GM23338 (cell line): ENCODE data around the gene ABHD17B. TPM values are rescaled to one million over a fixed set of nuclear protein-coding genes. Genes with fewer than 3 reads are reported as not detected.

Source experiments
- ATAC-seq: fragments of 200-7000 bp; cut with Tn5 transposase; 3 replicates; pipeline ENCODE4 v1.9.1; 2020
- DNase-seq: peaks from one replicate; pipeline ENCODE4 v3.0.0-alpha.2; 2015; ENCODE audit warnings: low spot score
- H2AFZ ChIP-seq: fragments of 200-600 bp; sonication (generic); 2 replicates; pipeline ENCODE4 v1.8.0; 2016; ENCODE audit warnings: antibody characterized with exemption, mild to moderate bottlenecking, moderate library complexity
- H3F3A ChIP-seq: fragments of 200-600 bp; sonication (generic); replicated peaks from 2 replicates; pipeline ENCODE4 v1.8.0; 2017; ENCODE audit warnings: antibody characterized with exemption, mixed run types, low read depth
- H3K27ac ChIP-seq: fragments of 200-600 bp; sonication (generic); 2 replicates; pipeline ENCODE4 v1.6.1; 2016; ENCODE audit warnings: low read depth
- H3K27me3 ChIP-seq: fragments of 200-600 bp; sonication (generic); 2 replicates; pipeline ENCODE4 v1.8.0; 2016; ENCODE audit warnings: mild to moderate bottlenecking, mixed run types, moderate library complexity; ENCODE audit not compliant: insufficient read depth
- H3K36me3 ChIP-seq: fragments of 200-600 bp; sonication (generic); 2 replicates; pipeline ENCODE4 v1.8.0; 2016; ENCODE audit warnings: mild to moderate bottlenecking; ENCODE audit not compliant: insufficient read depth
- H3K4me1 ChIP-seq: fragments of 200-600 bp; sonication (generic); 2 replicates; pipeline ENCODE4 v1.8.0; 2016; ENCODE audit warnings: mild to moderate bottlenecking, moderate library complexity; ENCODE audit not compliant: insufficient read depth
- H3K4me2 ChIP-seq: fragments of 200-600 bp; sonication (generic); 2 replicates; pipeline ENCODE4 v1.7.1; 2017; ENCODE audit warnings: mixed run types
- H3K4me3 ChIP-seq: fragments of 200-600 bp; sonication (generic); 2 replicates; pipeline ENCODE4 v1.6.1; 2016; ENCODE audit warnings: mixed run types
- H3K79me2 ChIP-seq: fragments of 200-600 bp; sonication (generic); replicated peaks from 2 replicates; pipeline ENCODE4 v1.8.0; 2017; ENCODE audit warnings: mild to moderate bottlenecking; ENCODE audit not compliant: insufficient read depth
- H3K9me2 ChIP-seq: fragments of 200-600 bp; sonication (generic); 2 replicates; pipeline ENCODE4 v1.8.0; 2017; ENCODE audit not compliant: insufficient read depth
- H4K20me1 ChIP-seq: fragments of 200-600 bp; sonication (generic); replicated peaks from 2 replicates; pipeline ENCODE4 v1.8.0; 2017; ENCODE audit warnings: mild to moderate bottlenecking; ENCODE audit not compliant: insufficient read depth
- H3K27ac Mint-ChIP-seq: 2 replicates; pipeline ENCODE4 v1.8.0; 2020; ENCODE audit warnings: inconsistent platforms, mild to moderate bottlenecking, moderate library complexity, mixed read lengths
- H3K27me3 Mint-ChIP-seq: 3 replicates; pipeline ENCODE4 v1.8.0; 2022; ENCODE audit warnings: low read depth, mild to moderate bottlenecking, moderate library complexity, mixed read lengths, inconsistent platforms; ENCODE audit not compliant: insufficient read depth, poor library complexity
- H3K36me3 Mint-ChIP-seq: 3 replicates; pipeline ENCODE4 v1.8.0; 2021; ENCODE audit warnings: low read depth, mild to moderate bottlenecking, inconsistent platforms, moderate library complexity, mixed read lengths
- H3K4me1 Mint-ChIP-seq: 3 replicates; pipeline ENCODE4 v1.8.0; 2020; ENCODE audit warnings: mild to moderate bottlenecking, inconsistent platforms, mixed read lengths
- H3K4me3 Mint-ChIP-seq: 3 replicates; pipeline ENCODE4 v1.8.0; 2021; ENCODE audit warnings: moderate library complexity, mild to moderate bottlenecking, inconsistent platforms, mixed read lengths
- H3K9me3 Mint-ChIP-seq: 3 replicates; pipeline ENCODE4 v1.8.0; 2020; ENCODE audit warnings: moderate library complexity, mild to moderate bottlenecking, inconsistent platforms, mixed read lengths
- CREB1 ChIP-seq: fragments of 250-450 bp; sonication (Bioruptor Pico); IDR thresholded peaks from 2 replicates; pipeline ENCODE4 v1.5.0; 2020; ENCODE audit warnings: low read depth, mild to moderate bottlenecking, moderate library complexity
- EZH2 ChIP-seq: fragments of 200-600 bp; sonication (generic); IDR thresholded peaks from one replicate; pipeline ENCODE4 v1.8.0; 2017; ENCODE audit warnings: antibody characterized with exemption, mild to moderate bottlenecking, low read depth; ENCODE audit not compliant: unreplicated experiment
- EZH2phosphoT487 ChIP-seq: fragments of 200-600 bp; sonication (generic); IDR thresholded peaks from one replicate; pipeline ENCODE4 v1.8.1; 2018; ENCODE audit warnings: antibody characterized with exemption; ENCODE audit not compliant: unreplicated experiment
- JUNB ChIP-seq: IDR thresholded peaks from one replicate; pipeline ENCODE4 v1.6.1; 2016; ENCODE audit warnings: antibody characterized with exemption; ENCODE audit not compliant: unreplicated experiment
- NANOG ChIP-seq: IDR thresholded peaks from 2 replicates; pipeline ENCODE4 v1.6.1; 2016; ENCODE audit warnings: antibody characterized with exemption, borderline replicate concordance
- POLR2AphosphoS5 ChIP-seq: IDR thresholded peaks from 2 replicates; pipeline ENCODE4 v1.6.1; 2016; ENCODE audit warnings: antibody characterized with exemption, low read depth
- STAT1 ChIP-seq: IDR thresholded peaks from one replicate; pipeline ENCODE4 v1.6.1; 2016; ENCODE audit warnings: antibody characterized with exemption; ENCODE audit not compliant: unreplicated experiment
- ZNF114 ChIP-seq: fragments of 250-450 bp; sonication (Bioruptor Pico); IDR thresholded peaks from 2 replicates; pipeline ENCODE4 v1.5.0; 2020; ENCODE audit warnings: mild to moderate bottlenecking, moderate library complexity
- ZNF331 ChIP-seq: fragments of 250-450 bp; sonication (Bioruptor Pico); IDR thresholded peaks from 2 replicates; pipeline ENCODE4 v1.5.0; 2020; ENCODE audit warnings: low read depth, mild to moderate bottlenecking, moderate library complexity
- polyA plus RNA-seq: library from polyadenylated mRNA; unstranded; fragments of >200 nt; fragmentation: Nextera tagmentation; extraction: Ambion mirVana; gene quantifications from 2 replicates; pipeline ENCODE4 v1.2.1, GENCODE V29; 2016
- total RNA-seq: library from RNA; depleted of rRNA; stranded (reverse); fragments of >200 nt; shearing (Covaris generic); gene quantifications from 2 replicates; pipeline ENCODE4 v1.2.3, GENCODE V29; 2014
- TF ChIP-seq, protein P1 (sequence below), 2 experiments: fragments of 200-600 bp in 1 of 2; sonication (generic) in 1 of 2; conservative IDR thresholded peaks; 2 replicates each; pipeline versions ENCODE4 v1.5.1 to v1.6.1; 2016 to 2017; ENCODE audit warnings: antibody characterized with exemption in 2 of 2, low read depth in 2 of 2, mild to moderate bottlenecking in 2 of 2, moderate library complexity in 1 of 2
- TF ChIP-seq, protein P2 (sequence below): fragments of 250-450 bp; sonication (Bioruptor Pico); IDR thresholded peaks from 2 replicates; pipeline ENCODE4 v1.5.0; 2020; ENCODE audit warnings: mild to moderate bottlenecking, moderate library complexity
- TF ChIP-seq, protein P3 (sequence below): IDR thresholded peaks from 2 replicates; pipeline ENCODE4 v1.6.1; 2016; ENCODE audit warnings: antibody characterized with exemption
- TF ChIP-seq, protein P4 (sequence below): IDR thresholded peaks from one replicate; pipeline ENCODE4 v1.6.1; 2018; ENCODE audit warnings: antibody characterized with exemption; ENCODE audit not compliant: unreplicated experiment

ABHD17B gene
- total and polyA plus RNA-seq, 2 experiments from 2014 or later: 32.2 to 112 TPM

DNA sequence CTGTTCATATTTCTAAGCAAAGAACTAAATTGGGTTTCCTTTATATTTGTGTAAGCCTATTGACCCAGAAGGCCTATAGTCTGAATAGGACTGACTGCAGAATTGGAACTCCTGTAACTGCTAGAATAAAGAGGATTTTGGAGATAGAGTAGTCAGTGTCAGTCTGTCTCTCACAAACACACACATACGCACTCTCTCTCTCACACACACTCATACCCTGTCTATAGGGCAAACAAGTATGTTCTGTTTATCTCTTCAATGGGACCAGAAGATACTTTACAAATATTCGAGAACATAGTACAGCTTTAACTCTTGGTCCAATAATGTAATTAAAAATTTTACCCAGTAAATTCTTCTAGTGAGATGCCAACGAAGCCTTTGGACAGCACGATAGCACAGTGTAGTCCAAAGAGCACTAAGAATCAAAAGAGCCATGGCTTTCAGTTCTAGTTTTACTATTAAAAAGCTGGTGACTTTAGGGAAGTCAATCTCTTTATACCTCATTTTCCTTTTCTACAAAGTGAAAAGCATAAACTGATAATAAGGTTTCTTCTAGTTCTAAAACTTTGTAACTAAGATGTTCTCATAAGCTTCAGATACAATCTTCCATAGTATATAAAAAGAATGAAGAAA lies 19.3 kb downstream of the ABHD17B start:
- TF ChIP-seq JUNB (no peak), NANOG (no peak), CREB1 (CRISPR knock-in tag) (no peak), ZNF331 (CRISPR knock-in tag) (no peak), EZH2phosphoT487 (no peak), EZH2 (no peak), STAT1 (no peak), POLR2AphosphoS5 (no peak), ZNF114 (CRISPR knock-in tag) (no peak)
- TF ChIP-seq, protein P1, sequence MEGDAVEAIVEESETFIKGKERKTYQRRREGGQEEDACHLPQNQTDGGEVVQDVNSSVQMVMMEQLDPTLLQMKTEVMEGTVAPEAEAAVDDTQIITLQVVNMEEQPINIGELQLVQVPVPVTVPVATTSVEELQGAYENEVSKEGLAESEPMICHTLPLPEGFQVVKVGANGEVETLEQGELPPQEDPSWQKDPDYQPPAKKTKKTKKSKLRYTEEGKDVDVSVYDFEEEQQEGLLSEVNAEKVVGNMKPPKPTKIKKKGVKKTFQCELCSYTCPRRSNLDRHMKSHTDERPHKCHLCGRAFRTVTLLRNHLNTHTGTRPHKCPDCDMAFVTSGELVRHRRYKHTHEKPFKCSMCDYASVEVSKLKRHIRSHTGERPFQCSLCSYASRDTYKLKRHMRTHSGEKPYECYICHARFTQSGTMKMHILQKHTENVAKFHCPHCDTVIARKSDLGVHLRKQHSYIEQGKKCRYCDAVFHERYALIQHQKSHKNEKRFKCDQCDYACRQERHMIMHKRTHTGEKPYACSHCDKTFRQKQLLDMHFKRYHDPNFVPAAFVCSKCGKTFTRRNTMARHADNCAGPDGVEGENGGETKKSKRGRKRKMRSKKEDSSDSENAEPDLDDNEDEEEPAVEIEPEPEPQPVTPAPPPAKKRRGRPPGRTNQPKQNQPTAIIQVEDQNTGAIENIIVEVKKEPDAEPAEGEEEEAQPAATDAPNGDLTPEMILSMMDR (conservative IDR thresholded peaks at IDR 0.05; ENCODE audit: low read depth in 2 of 2): no peak
- TF ChIP-seq, protein P2, sequence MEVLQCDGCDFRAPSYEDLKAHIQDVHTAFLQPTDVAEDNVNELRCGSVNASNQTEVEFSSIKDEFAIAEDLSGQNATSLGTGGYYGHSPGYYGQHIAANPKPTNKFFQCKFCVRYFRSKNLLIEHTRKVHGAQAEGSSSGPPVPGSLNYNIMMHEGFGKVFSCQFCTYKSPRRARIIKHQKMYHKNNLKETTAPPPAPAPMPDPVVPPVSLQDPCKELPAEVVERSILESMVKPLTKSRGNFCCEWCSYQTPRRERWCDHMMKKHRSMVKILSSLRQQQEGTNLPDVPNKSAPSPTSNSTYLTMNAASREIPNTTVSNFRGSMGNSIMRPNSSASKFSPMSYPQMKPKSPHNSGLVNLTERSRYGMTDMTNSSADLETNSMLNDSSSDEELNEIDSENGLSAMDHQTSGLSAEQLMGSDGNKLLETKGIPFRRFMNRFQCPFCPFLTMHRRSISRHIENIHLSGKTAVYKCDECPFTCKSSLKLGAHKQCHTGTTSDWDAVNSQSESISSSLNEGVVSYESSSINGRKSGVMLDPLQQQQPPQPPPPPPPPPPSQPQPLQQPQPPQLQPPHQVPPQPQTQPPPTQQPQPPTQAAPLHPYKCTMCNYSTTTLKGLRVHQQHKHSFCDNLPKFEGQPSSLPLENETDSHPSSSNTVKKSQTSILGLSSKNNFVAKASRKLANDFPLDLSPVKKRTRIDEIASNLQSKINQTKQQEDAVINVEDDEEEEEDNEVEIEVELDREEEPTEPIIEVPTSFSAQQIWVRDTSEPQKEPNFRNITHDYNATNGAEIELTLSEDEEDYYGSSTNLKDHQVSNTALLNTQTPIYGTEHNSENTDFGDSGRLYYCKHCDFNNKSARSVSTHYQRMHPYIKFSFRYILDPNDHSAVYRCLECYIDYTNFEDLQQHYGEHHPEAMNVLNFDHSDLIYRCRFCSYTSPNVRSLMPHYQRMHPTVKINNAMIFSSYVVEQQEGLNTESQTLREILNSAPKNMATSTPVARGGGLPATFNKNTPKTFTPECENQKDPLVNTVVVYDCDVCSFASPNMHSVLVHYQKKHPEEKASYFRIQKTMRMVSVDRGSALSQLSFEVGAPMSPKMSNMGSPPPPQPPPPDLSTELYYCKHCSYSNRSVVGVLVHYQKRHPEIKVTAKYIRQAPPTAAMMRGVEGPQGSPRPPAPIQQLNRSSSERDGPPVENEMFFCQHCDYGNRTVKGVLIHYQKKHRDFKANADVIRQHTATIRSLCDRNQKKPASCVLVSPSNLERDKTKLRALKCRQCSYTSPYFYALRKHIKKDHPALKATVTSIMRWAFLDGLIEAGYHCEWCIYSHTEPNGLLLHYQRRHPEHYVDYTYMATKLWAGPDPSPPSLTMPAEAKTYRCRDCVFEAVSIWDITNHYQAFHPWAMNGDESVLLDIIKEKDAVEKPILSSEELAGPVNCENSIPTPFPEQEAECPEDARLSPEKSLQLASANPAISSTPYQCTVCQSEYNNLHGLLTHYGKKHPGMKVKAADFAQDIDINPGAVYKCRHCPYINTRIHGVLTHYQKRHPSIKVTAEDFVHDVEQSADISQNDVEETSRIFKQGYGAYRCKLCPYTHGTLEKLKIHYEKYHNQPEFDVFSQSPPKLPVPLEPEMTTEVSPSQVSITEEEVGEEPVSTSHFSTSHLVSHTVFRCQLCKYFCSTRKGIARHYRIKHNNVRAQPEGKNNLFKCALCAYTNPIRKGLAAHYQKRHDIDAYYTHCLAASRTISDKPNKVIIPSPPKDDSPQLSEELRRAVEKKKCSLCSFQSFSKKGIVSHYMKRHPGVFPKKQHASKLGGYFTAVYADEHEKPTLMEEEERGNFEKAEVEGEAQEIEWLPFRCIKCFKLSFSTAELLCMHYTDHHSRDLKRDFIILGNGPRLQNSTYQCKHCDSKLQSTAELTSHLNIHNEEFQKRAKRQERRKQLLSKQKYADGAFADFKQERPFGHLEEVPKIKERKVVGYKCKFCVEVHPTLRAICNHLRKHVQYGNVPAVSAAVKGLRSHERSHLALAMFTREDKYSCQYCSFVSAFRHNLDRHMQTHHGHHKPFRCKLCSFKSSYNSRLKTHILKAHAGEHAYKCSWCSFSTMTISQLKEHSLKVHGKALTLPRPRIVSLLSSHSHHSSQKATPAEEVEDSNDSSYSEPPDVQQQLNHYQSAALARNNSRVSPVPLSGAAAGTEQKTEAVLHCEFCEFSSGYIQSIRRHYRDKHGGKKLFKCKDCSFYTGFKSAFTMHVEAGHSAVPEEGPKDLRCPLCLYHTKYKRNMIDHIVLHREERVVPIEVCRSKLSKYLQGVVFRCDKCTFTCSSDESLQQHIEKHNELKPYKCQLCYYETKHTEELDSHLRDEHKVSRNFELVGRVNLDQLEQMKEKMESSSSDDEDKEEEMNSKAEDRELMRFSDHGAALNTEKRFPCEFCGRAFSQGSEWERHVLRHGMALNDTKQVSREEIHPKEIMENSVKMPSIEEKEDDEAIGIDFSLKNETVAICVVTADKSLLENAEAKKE: no peak
- TF ChIP-seq, protein P3, sequence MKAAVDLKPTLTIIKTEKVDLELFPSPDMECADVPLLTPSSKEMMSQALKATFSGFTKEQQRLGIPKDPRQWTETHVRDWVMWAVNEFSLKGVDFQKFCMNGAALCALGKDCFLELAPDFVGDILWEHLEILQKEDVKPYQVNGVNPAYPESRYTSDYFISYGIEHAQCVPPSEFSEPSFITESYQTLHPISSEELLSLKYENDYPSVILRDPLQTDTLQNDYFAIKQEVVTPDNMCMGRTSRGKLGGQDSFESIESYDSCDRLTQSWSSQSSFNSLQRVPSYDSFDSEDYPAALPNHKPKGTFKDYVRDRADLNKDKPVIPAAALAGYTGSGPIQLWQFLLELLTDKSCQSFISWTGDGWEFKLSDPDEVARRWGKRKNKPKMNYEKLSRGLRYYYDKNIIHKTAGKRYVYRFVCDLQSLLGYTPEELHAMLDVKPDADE: no peak
- TF ChIP-seq, protein P4, sequence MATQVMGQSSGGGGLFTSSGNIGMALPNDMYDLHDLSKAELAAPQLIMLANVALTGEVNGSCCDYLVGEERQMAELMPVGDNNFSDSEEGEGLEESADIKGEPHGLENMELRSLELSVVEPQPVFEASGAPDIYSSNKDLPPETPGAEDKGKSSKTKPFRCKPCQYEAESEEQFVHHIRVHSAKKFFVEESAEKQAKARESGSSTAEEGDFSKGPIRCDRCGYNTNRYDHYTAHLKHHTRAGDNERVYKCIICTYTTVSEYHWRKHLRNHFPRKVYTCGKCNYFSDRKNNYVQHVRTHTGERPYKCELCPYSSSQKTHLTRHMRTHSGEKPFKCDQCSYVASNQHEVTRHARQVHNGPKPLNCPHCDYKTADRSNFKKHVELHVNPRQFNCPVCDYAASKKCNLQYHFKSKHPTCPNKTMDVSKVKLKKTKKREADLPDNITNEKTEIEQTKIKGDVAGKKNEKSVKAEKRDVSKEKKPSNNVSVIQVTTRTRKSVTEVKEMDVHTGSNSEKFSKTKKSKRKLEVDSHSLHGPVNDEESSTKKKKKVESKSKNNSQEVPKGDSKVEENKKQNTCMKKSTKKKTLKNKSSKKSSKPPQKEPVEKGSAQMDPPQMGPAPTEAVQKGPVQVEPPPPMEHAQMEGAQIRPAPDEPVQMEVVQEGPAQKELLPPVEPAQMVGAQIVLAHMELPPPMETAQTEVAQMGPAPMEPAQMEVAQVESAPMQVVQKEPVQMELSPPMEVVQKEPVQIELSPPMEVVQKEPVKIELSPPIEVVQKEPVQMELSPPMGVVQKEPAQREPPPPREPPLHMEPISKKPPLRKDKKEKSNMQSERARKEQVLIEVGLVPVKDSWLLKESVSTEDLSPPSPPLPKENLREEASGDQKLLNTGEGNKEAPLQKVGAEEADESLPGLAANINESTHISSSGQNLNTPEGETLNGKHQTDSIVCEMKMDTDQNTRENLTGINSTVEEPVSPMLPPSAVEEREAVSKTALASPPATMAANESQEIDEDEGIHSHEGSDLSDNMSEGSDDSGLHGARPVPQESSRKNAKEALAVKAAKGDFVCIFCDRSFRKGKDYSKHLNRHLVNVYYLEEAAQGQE: no peak

More for the DNA sequence above, 19.3 kb downstream of the ABHD17B start:
- Mint-ChIP-seq H3K4me1 (peaks cover 48% of the 10 kb centered on the region; the same call in 2 of the 3 replicates), H3K4me3 (no peak overlapping the region), H3K9me3 (no peaks in the 10 kb centered on the region), H3K36me3 (peaks cover 12% of the 10 kb centered on the region), H3K27me3 (no peaks in the 10 kb centered on the region), H3K27ac (no peak overlapping the region)
- no peak overlapping the region for H3K4me2 ChIP-seq
- DNase-seq (no peak), ATAC-seq (no peak)
- H2AFZ ChIP-seq: no peak overlapping the region
- peaks cover 77% of the 10 kb centered on the region for H4K20me1 ChIP-seq
- H3K9me2 ChIP-seq: no peaks in the 10 kb centered on the region
- no peaks in the 10 kb centered on the region for H3K27me3 ChIP-seq
- H3K4me1 ChIP-seq: peaks cover 39% of the 10 kb centered on the region
- H3K79me2 ChIP-seq: peaks cover 100% of the 10 kb centered on the region
- H3K4me3 ChIP-seq: no peak overlapping the region
- H3F3A ChIP-seq: no peaks in the 10 kb centered on the region
- no peaks in the 10 kb centered on the region for H3K36me3 ChIP-seq
- no peak overlapping the region for H3K27ac ChIP-seq
